HG02840 (cell line): Measurements from ENCODE around the gene CEP68.
"Not testable (repeated sequence)": the region's sequence is repeated elsewhere in the genome, so short reads cannot be mapped to it uniquely, and the experiment has no call there.

Experiments used
- ATAC-seq: cut with Tn5 transposase; IDR thresholded peaks from one replicate; pipeline ENCODE4 v1.9.1; 2021; ENCODE audit warnings: mild to moderate bottlenecking, moderate library complexity, moderate number of reproducible peaks; ENCODE audit not compliant: unreplicated experiment, low FRiP score

The CEP68 gene

GRCh38 chr2:65056215-65057053 is at the start of gene CEP68:
Gene CEP68 (plus strand): TSS chr2:65056416. CDS start chr2:65069445, 13,029 bp downstream.
- peak; percentile 86 for ATAC-seq

- no peak for ATAC-seq
These were observed 42.4 kb upstream of the CEP68 start for GRCh38 chr2:65013776-65014175.

GRCh38 chr2:65015731-65016130 is 40.5 kb upstream of the CEP68 start:
- ATAC-seq = no peak

- ATAC-seq = no peak
These were observed 39.4 kb upstream of the CEP68 start for GRCh38 chr2:65016789-65017188.

- ATAC-seq = no peak
These were observed 38.9 kb upstream of the CEP68 start for GRCh38 chr2:65017335-65017734.

- ATAC-seq = no peak
These were observed 38.1 kb upstream of the CEP68 start for GRCh38 chr2:65018141-65018582.

- no peak for ATAC-seq
These were observed 37.2 kb upstream of the CEP68 start for GRCh38 chr2:65019010-65019409.

- no peak for ATAC-seq
These were observed 36.5 kb upstream of the CEP68 start for GRCh38 chr2:65019675-65020195.

GRCh38 chr2:65020251-65020650 is 36.0 kb upstream of the CEP68 start:
- ATAC-seq = not testable (repeated sequence)

- no peak for ATAC-seq
These were observed 35.2 kb upstream of the CEP68 start for GRCh38 chr2:65020943-65021528.

- ATAC-seq = no peak
These were observed 34.5 kb upstream of the CEP68 start for GRCh38 chr2:65021709-65022108.

GRCh38 chr2:65022189-65022588 is 34.0 kb upstream of the CEP68 start:
- ATAC-seq = no peak

GRCh38 chr2:65023742-65024141 is 32.5 kb upstream of the CEP68 start:
- ATAC-seq = no peak

- ATAC-seq = no peak
These were observed 31.9 kb upstream of the CEP68 start for GRCh38 chr2:65024149-65024829.

GRCh38 chr2:65025453-65026123 is 30.6 kb upstream of the CEP68 start:
- ATAC-seq = no peak

GRCh38 chr2:65026154-65026553 is 30.1 kb upstream of the CEP68 start:
- ATAC-seq = no peak

- ATAC-seq = no peak
These were observed 29.3 kb upstream of the CEP68 start for GRCh38 chr2:65026704-65027464.

- no peak for ATAC-seq
These were observed 28.5 kb upstream of the CEP68 start for GRCh38 chr2:65027616-65028244.
